Activated naive CD8-positive, alpha-beta T cell (primary cell): ENCODE data around the gene CHI3L2.
A peak's percentile ranks its signal among the peaks of the same experiment; 100 is the strongest.

Source experiments
- H3K27ac Mint-ChIP-seq: one replicate; pipeline ENCODE4 v1.8.0; 2021; ENCODE audit warnings: mixed read lengths
- H3K27me3 Mint-ChIP-seq: one replicate; pipeline ENCODE4 v1.8.0; 2021; ENCODE audit warnings: mixed read lengths
- H3K36me3 Mint-ChIP-seq: one replicate; pipeline ENCODE4 v1.8.0; 2021; ENCODE audit warnings: mixed read lengths
- H3K4me1 Mint-ChIP-seq: one replicate; pipeline ENCODE4 v1.8.0; 2021; ENCODE audit warnings: low read depth, mixed read lengths
- H3K4me3 Mint-ChIP-seq: one replicate; pipeline ENCODE4 v1.8.0; 2021; ENCODE audit warnings: mild to moderate bottlenecking, mixed read lengths
- H3K9me3 Mint-ChIP-seq: one replicate; pipeline ENCODE4 v1.8.0; 2021; ENCODE audit warnings: low read depth, mixed read lengths

Gene CHI3L2

GRCh38 chr1:111275780-111276433 is 48.4 kb downstream of the CHI3L2 start:
- Mint-ChIP-seq H3K27me3 (peaks cover 8% of the 10 kb centered on the region), H3K9me3 (no peaks in the 10 kb centered on the region), H3K4me3 (peak overlapping the region; percentile 11), H3K36me3 (peaks cover 7% of the 10 kb centered on the region), H3K27ac (peak overlapping the region; percentile 41), H3K4me1 (peaks cover 28% of the 10 kb centered on the region)

- peaks cover 7% of the 10 kb centered on the region for H3K36me3 Mint-ChIP-seq
- no peak overlapping the region for H3K27ac Mint-ChIP-seq
- no peaks in the 10 kb centered on the region for H3K9me3 Mint-ChIP-seq
- no peak overlapping the region for H3K4me3 Mint-ChIP-seq
- H3K4me1 Mint-ChIP-seq: peaks cover 20% of the 10 kb centered on the region
- H3K27me3 Mint-ChIP-seq: no peaks in the 10 kb centered on the region
Observed at GRCh38 chr1:111279144-111279543, 51.6 kb downstream of the CHI3L2 start.

- Mint-ChIP-seq H3K36me3 (peaks cover 7% of the 10 kb centered on the region), H3K4me3 (no peak overlapping the region), H3K9me3 (no peaks in the 10 kb centered on the region), H3K4me1 (peaks cover 10% of the 10 kb centered on the region), H3K27me3 (no peaks in the 10 kb centered on the region), H3K27ac (no peak overlapping the region)
Observed at GRCh38 chr1:111280267-111280666, 52.8 kb downstream of the CHI3L2 start.

- no peak overlapping the region for H3K4me3 Mint-ChIP-seq
- H3K9me3 Mint-ChIP-seq: no peaks in the 10 kb centered on the region
- H3K4me1 Mint-ChIP-seq: peaks cover 2% of the 10 kb centered on the region
- no peaks in the 10 kb centered on the region for H3K27me3 Mint-ChIP-seq
- peaks cover 5% of the 10 kb centered on the region for H3K36me3 Mint-ChIP-seq
- H3K27ac Mint-ChIP-seq: no peak overlapping the region
Observed at GRCh38 chr1:111281411-111281810, 53.9 kb downstream of the CHI3L2 start.

- no peaks in the 10 kb centered on the region for H3K27me3 Mint-ChIP-seq
- no peaks in the 10 kb centered on the region for H3K4me1 Mint-ChIP-seq
- H3K9me3 Mint-ChIP-seq: no peaks in the 10 kb centered on the region
- no peak overlapping the region for H3K4me3 Mint-ChIP-seq
- peaks cover 2% of the 10 kb centered on the region for H3K36me3 Mint-ChIP-seq
- no peak overlapping the region for H3K27ac Mint-ChIP-seq
Observed at GRCh38 chr1:111283838-111284237, 56.3 kb downstream of the CHI3L2 start.

GRCh38 chr1:111285879-111286278 is 58.4 kb downstream of the CHI3L2 start:
- Mint-ChIP-seq H3K4me1 (no peaks in the 10 kb centered on the region), H3K9me3 (no peaks in the 10 kb centered on the region), H3K27ac (no peak overlapping the region)

GRCh38 chr1:111286912-111287311 is 59.4 kb downstream of the CHI3L2 start:
- H3K36me3 Mint-ChIP-seq: no peaks in the 10 kb centered on the region
- H3K27ac Mint-ChIP-seq: no peak overlapping the region

More at GRCh38 chr1:111285879-111286278, 58.4 kb downstream of the CHI3L2 start:
- H3K4me3 Mint-ChIP-seq: no peak overlapping the region
- no peaks in the 10 kb centered on the region for H3K27me3 Mint-ChIP-seq
- no peaks in the 10 kb centered on the region for H3K36me3 Mint-ChIP-seq

GRCh38 chr1:111289371-111289770 is 61.9 kb downstream of the CHI3L2 start:
- Mint-ChIP-seq H3K4me1 (peaks cover 2% of the 10 kb centered on the region), H3K9me3 (no peaks in the 10 kb centered on the region), H3K36me3 (no peaks in the 10 kb centered on the region), H3K4me3 (no peak overlapping the region), H3K27ac (no peak overlapping the region), H3K27me3 (no peaks in the 10 kb centered on the region)

More at GRCh38 chr1:111286912-111287311, 59.4 kb downstream of the CHI3L2 start:
- H3K9me3 Mint-ChIP-seq: no peaks in the 10 kb centered on the region
- H3K4me3 Mint-ChIP-seq: no peak overlapping the region
- H3K27me3 Mint-ChIP-seq: no peaks in the 10 kb centered on the region
- no peaks in the 10 kb centered on the region for H3K4me1 Mint-ChIP-seq

GRCh38 chr1:111290104-111290503 is 62.6 kb downstream of the CHI3L2 start:
- Mint-ChIP-seq H3K27ac (no peak overlapping the region), H3K36me3 (no peaks in the 10 kb centered on the region), H3K4me1 (peaks cover 8% of the 10 kb centered on the region), H3K27me3 (no peaks in the 10 kb centered on the region), H3K9me3 (no peaks in the 10 kb centered on the region), H3K4me3 (no peak overlapping the region)

- Mint-ChIP-seq H3K36me3 (no peaks in the 10 kb centered on the region), H3K27ac (no peak within 1 kb of the TSS), H3K27me3 (no peaks in the 10 kb centered on the region), H3K4me1 (peaks cover 8% of the 10 kb centered on the region), H3K4me3 (no peak within 1 kb of the TSS), H3K9me3 (no peaks in the 10 kb centered on the region)
Observed at GRCh38 chr1:111290630-111291029, 63.1 kb downstream of the CHI3L2 start, which contains the start of gene CHIA. TSS of gene CHIA (plus strand) at chr1:111290851. CDS start at chr1:111310468, 19,617 bp downstream.
